Aorta (tissue), 5 donors: ENCODE results near the gene FNDC4. TPM values are rescaled to one million over a fixed set of nuclear protein-coding genes. Genes with fewer than 3 reads are reported as not detected.
A peak's percentile ranks its signal among the peaks of the same experiment; 100 is the strongest.

ENCODE experiments used
- ATAC-seq: fragments of 200-7000 bp; cut with Tn5 transposase; one replicate; pipeline ENCODE4 v1.9.1; 2022; ENCODE audit warnings: moderate library complexity; ENCODE audit not compliant: low FRiP score
- DNase-seq, 2 donors: peaks; one replicate each; pipeline ENCODE4 v3.0.0-alpha.2; 2020
- H3K27ac ChIP-seq, 2 donors: one replicate each; pipeline ENCODE4 v1.5.1; 2013; ENCODE audit warnings: low read length in 2 of 2, mild to moderate bottlenecking in 2 of 2, moderate library complexity in 2 of 2, control low read depth in 1 of 2, inconsistent platforms in 1 of 2, low read depth in 1 of 2
- H3K27me3 ChIP-seq, 2 donors: one replicate each; pipeline ENCODE4 v1.6.1; 2013; ENCODE audit warnings: control low read depth in 1 of 2, low read length in 1 of 2, mild to moderate bottlenecking in 1 of 2, moderate library complexity in 1 of 2; ENCODE audit not compliant: insufficient read depth in 2 of 2, control insufficient read depth in 1 of 2
- H3K36me3 ChIP-seq, 2 donors: one replicate each; pipeline ENCODE4 v1.6.1; 2013; ENCODE audit warnings: control low read depth in 1 of 2, low read length in 1 of 2, mild to moderate bottlenecking in 1 of 2; ENCODE audit not compliant: insufficient read depth in 2 of 2, control insufficient read depth in 1 of 2
- H3K4me1 ChIP-seq, 2 donors: one replicate each; pipeline ENCODE4 v1.6.1; 2013; ENCODE audit warnings: low read length in 2 of 2, control low read depth in 1 of 2, mild to moderate bottlenecking in 1 of 2, moderate library complexity in 1 of 2; ENCODE audit not compliant: insufficient read depth in 2 of 2, control insufficient read depth in 1 of 2
- H3K4me3 ChIP-seq, 2 donors: one replicate each; pipeline ENCODE4 v1.5.1; 2013; ENCODE audit warnings: low read length in 2 of 2, control low read depth in 1 of 2, mild to moderate bottlenecking in 1 of 2
- H3K9me3 ChIP-seq: one replicate; pipeline ENCODE4 v1.6.1; 2013; ENCODE audit warnings: mild to moderate bottlenecking, low read length; ENCODE audit not compliant: control insufficient read depth
- WGBS, 2 donors: extraction: QIAGEN DNeasy Blood & Tissue Kit; methylation state at CpG; one replicate each; pipeline ENCODE4 v1.1.7; 2013; 5-methylcytosine and 5-hydroxymethylcytosine counted together
- intact Hi-C, 2 donors: fragments of 100-400 bp; cut with DNase I; formaldehyde crosslinking; loops; one replicate each; pipeline versions ENCODE4 v1.14.2 to v1.15.0; 2022
- polyA plus RNA-seq, 2 donors: library from polyadenylated mRNA; stranded (reverse); fragments of 200-250 nt; gene quantifications; one replicate each; pipeline ENCODE4 v1.2.3, GENCODE V29; 2013
- total RNA-seq, 2 donors: library from RNA; stranded (reverse); fragmentation: NEBNext Ultra II Directional; extraction: Animal tissue kit (Norgen Biotek cat#: 25700); gene quantifications; one replicate each; pipeline ENCODE4 v1.2.1, GENCODE V29; 2021
- donor health status: healthy with polysubstance abuse.
- donor health status: Bipolar disorder and iron deficiency.
- donor health status: DM: no; HTN: no; CAD: no.
- donor health status: DM: no; HTN: no; CAD: no.
- donor health status: DM: yes; HTN: yes; CAD: no.

The FNDC4 gene
- total and polyA plus RNA-seq, 4 donors, result 12.1 to 39.0 (median 20.0) TPM

GRCh38 chr2:27489118-27489497, 5.9 kb downstream of the FNDC4 start:
- DNase-seq, result no peak

GRCh38 chr2:27485496-27485895, 9.5 kb downstream of the FNDC4 start:
- Histone ChIP-seq H3K4me3 (no peak overlapping the region), H3K4me1 (no peaks in the 10 kb centered on the region), H3K27me3 (no peaks in the 10 kb centered on the region), H3K27ac (no peak overlapping the region), H3K36me3 (peaks cover 7 to 11% of the 10 kb centered on the region in 2 donors), H3K9me3 (no peaks in the 10 kb centered on the region)
- WGBS, 2 donors, result 60 to 62% methylated on average over 3 of the region's 3 CpGs
- no peak for DNase-seq
- ATAC-seq, result no peak
- intact Hi-C loops, result no loop called here

More at GRCh38 chr2:27489118-27489497, 5.9 kb downstream of the FNDC4 start:
- Histone ChIP-seq H3K27ac (no peak overlapping the region), H3K27me3 (no peaks in the 10 kb centered on the region), H3K4me3 (peak overlapping the region; percentile 48 to 60), H3K36me3 (peaks cover 0 to 4% of the 10 kb centered on the region in 2 donors), H3K9me3 (no peaks in the 10 kb centered on the region), H3K4me1 (no peaks in the 10 kb centered on the region)
- intact Hi-C loops, result no loop called here
- peak; percentile 36 for ATAC-seq
- WGBS, 2 donors, result 1 to 3% methylated on average over 11 of the region's 11 CpGs

GRCh38 chr2:27471961-27472360, 23.0 kb downstream of the FNDC4 start:
- ATAC-seq (no peak), DNase-seq (no peak)
- H3K4me3 ChIP-seq, result no peak overlapping the region
- H3K27ac ChIP-seq, result no peak overlapping the region
- H3K27me3 ChIP-seq, result no peaks in the 10 kb centered on the region
- no peaks in the 10 kb centered on the region for H3K9me3 ChIP-seq
- no peaks in the 10 kb centered on the region for H3K4me1 ChIP-seq
- H3K36me3 ChIP-seq, result peaks cover 3 to 9% of the 10 kb centered on the region in 2 donors
- intact Hi-C loops, result no loop called here
- WGBS, 2 donors, result 90 to 93% methylated on average over 5 of the region's 5 CpGs

- Histone ChIP-seq H3K27ac (no peak overlapping the region), H3K4me3 (no peak overlapping the region), H3K36me3 (peaks cover 4 to 7% of the 10 kb centered on the region in 2 donors), H3K27me3 (no peaks in the 10 kb centered on the region), H3K9me3 (no peaks in the 10 kb centered on the region), H3K4me1 (no peaks in the 10 kb centered on the region)
- WGBS, 2 donors, result 95 to 98% methylated on average over 7 of the region's 7 CpGs
- no peak for ATAC-seq
- no peak for DNase-seq
- intact Hi-C loops, result no loop called here
These were observed 30.6 kb downstream of the FNDC4 start for GRCh38 chr2:27464443-27464842.

- Histone ChIP-seq H3K9me3 (no peaks in the 10 kb centered on the region), H3K27me3 (no peaks in the 10 kb centered on the region), H3K4me1 (no peaks in the 10 kb centered on the region), H3K4me3 (no peak overlapping the region), H3K36me3 (peaks cover 4 to 12% of the 10 kb centered on the region in 2 donors), H3K27ac (no peak overlapping the region)
- intact Hi-C loops, result no loop called here
- 84 to 85% methylated on average over 8 of the region's 8 CpGs for WGBS, 2 donors
- ATAC-seq (no peak), DNase-seq (no peak)
These were observed 33.9 kb downstream of the FNDC4 start for GRCh38 chr2:27461118-27461517.

- Histone ChIP-seq H3K36me3 (peaks cover 9 to 10% of the 10 kb centered on the region in 2 donors), H3K4me1 (no peaks in the 10 kb centered on the region), H3K4me3 (no peak overlapping the region), H3K27ac (no peak overlapping the region), H3K9me3 (no peaks in the 10 kb centered on the region), H3K27me3 (no peaks in the 10 kb centered on the region)
- intact Hi-C loops, result no loop called here
- DNase-seq (no peak), ATAC-seq (no peak)
- 88 to 90% methylated on average over 7 of the region's 7 CpGs for WGBS, 2 donors
These were observed 41.0 kb downstream of the FNDC4 start for GRCh38 chr2:27453968-27454367.

- WGBS, 2 donors, result 41 to 60% methylated on average over 1 of the region's 1 CpG
- Histone ChIP-seq H3K9me3 (no peaks in the 10 kb centered on the region), H3K27me3 (no peaks in the 10 kb centered on the region), H3K4me1 (no peaks in the 10 kb centered on the region), H3K27ac (no peak overlapping the region), H3K36me3 (peaks cover 5 to 9% of the 10 kb centered on the region in 2 donors), H3K4me3 (no peak overlapping the region)
- DNase-seq, result no peak
- intact Hi-C loops, result no loop called here
- ATAC-seq, result no peak
These were observed 43.9 kb downstream of the FNDC4 start for GRCh38 chr2:27451095-27451494.

- WGBS, 2 donors, result 57 to 80% methylated on average over 3 of the region's 3 CpGs
- Histone ChIP-seq H3K36me3 (peaks cover 4 to 5% of the 10 kb centered on the region in 2 donors), H3K4me1 (no peaks in the 10 kb centered on the region), H3K9me3 (no peaks in the 10 kb centered on the region), H3K4me3 (no peak overlapping the region), H3K27ac (no peak overlapping the region), H3K27me3 (no peaks in the 10 kb centered on the region)
- intact Hi-C loops, result no loop called here
- ATAC-seq (no peak), DNase-seq (no peak)
These were observed 46.6 kb downstream of the FNDC4 start for GRCh38 chr2:27448381-27448780.

- Histone ChIP-seq H3K4me3 (no peak overlapping the region), H3K4me1 (no peaks in the 10 kb centered on the region), H3K9me3 (no peaks in the 10 kb centered on the region), H3K27me3 (no peaks in the 10 kb centered on the region), H3K27ac (no peak overlapping the region), H3K36me3 (peaks cover 5 to 6% of the 10 kb centered on the region in 2 donors)
- DNase-seq (no peak), ATAC-seq (no peak)
- intact Hi-C loops, result no loop called here
- 86 to 89% methylated on average over 3 of the region's 3 CpGs for WGBS, 2 donors
These were observed 48.9 kb downstream of the FNDC4 start for GRCh38 chr2:27446057-27446456.
